A673 (cell line): Measurements from ENCODE around the gene SETD1A. TPM values are rescaled to one million over a fixed set of nuclear protein-coding genes. Genes with fewer than 3 reads are reported as not detected.

Experiments used
- BruUV-seq: library from RNA; stranded (reverse); fragments of 400-500 nt; replicated peaks from 2 replicates; lab custom pipeline; 2021; lab: Mats Ljungman, UMichigan
- CTCF ChIA-PET: fragments of 300-600 bp; sonication (Branson Sonifier 250); formaldehyde crosslinking; loops from one replicate; lab custom pipeline; 2022; ENCODE audit warnings: antibody characterized with exemption; lab: Charles Lee
- POLR2A ChIA-PET: fragments of 300-600 bp; sonication (Branson Sonifier 250); formaldehyde crosslinking; loops from one replicate; lab custom pipeline; 2022; ENCODE audit warnings: antibody characterized with exemption; ENCODE audit not compliant: low non-redundant PET; lab: Charles Lee
- DNase-seq: peaks from one replicate; pipeline ENCODE4 v3.0.0-alpha.2; 2015; ENCODE audit warnings: low spot score
- H3K27ac ChIP-seq: fragments of 200-600 bp; sonication (generic); 2 replicates; pipeline ENCODE4 v1.5.1; 2016; ENCODE audit warnings: mixed run types, low read depth, mild to moderate bottlenecking, mixed read lengths, antibody characterized with exemption, low read length; ENCODE audit not compliant: poor library complexity, severe bottlenecking
- H3K27me3 ChIP-seq: fragments of 200-600 bp; sonication (generic); replicated peaks from 2 replicates; pipeline ENCODE4 v1.6.1; 2017; ENCODE audit warnings: mixed run types, low read depth, mild to moderate bottlenecking, mixed read lengths, antibody characterized with exemption, low read length; ENCODE audit not compliant: insufficient read depth, poor library complexity
- H3K36me3 ChIP-seq: fragments of 200-600 bp; sonication (generic); 2 replicates; pipeline ENCODE4 v1.6.1; 2016; ENCODE audit warnings: mixed run types, mild to moderate bottlenecking, mixed read lengths, antibody characterized with exemption, low read length; ENCODE audit not compliant: insufficient read depth, poor library complexity, severe bottlenecking
- H3K4me1 ChIP-seq: fragments of 200-600 bp; sonication (generic); 2 replicates; pipeline ENCODE4 v1.6.1; 2017; ENCODE audit warnings: mixed run types, mild to moderate bottlenecking, mixed read lengths, antibody characterized with exemption, low read length; ENCODE audit not compliant: insufficient read depth, poor library complexity, severe bottlenecking
- H3K4me3 ChIP-seq: fragments of 200-600 bp; sonication (generic); 2 replicates; pipeline ENCODE4 v1.5.1; 2016; ENCODE audit warnings: low read depth, mixed run types, mild to moderate bottlenecking, mixed read lengths, low read length; ENCODE audit not compliant: poor library complexity, severe bottlenecking
- H3K9me3 ChIP-seq: fragments of 200-600 bp; sonication (generic); 2 replicates; pipeline ENCODE4 v1.6.1; 2016; ENCODE audit warnings: mixed run types, low read depth, mild to moderate bottlenecking, mixed read lengths, antibody characterized with exemption, low read length; ENCODE audit not compliant: poor library complexity, severe bottlenecking
- EZH2 ChIP-seq: fragments of 200-600 bp; sonication (generic); IDR thresholded peaks from 2 replicates; pipeline ENCODE4 v1.6.1; 2017; ENCODE audit warnings: borderline replicate concordance, low read depth, mild to moderate bottlenecking, mixed read lengths, antibody characterized with exemption, low read length; ENCODE audit not compliant: poor library complexity, severe bottlenecking
- intact Hi-C: fragments of 100-400 bp; cut with micrococcal nuclease; formaldehyde crosslinking; loops from one replicate; pipeline ENCODE4 v1.10.0; 2022; ENCODE audit not compliant: unreplicated experiment
- total RNA-seq: library from RNA; stranded (reverse); gene quantifications from 2 replicates; pipeline ENCODE4 v1.2.3, GENCODE V29; 2021
- TF ChIP-seq, protein P1 (sequence below): fragments of 300-800, 200-600 bp; sonication (generic); conservative IDR thresholded peaks from 2 replicates; pipeline ENCODE4 v1.5.1; 2017; ENCODE audit warnings: low read depth, mild to moderate bottlenecking, antibody characterized with exemption, low read length, moderate library complexity, mixed read lengths

Gene SETD1A
- total RNA-seq, 1 experiment from 2014 or later: 31.4 TPM

DNA sequence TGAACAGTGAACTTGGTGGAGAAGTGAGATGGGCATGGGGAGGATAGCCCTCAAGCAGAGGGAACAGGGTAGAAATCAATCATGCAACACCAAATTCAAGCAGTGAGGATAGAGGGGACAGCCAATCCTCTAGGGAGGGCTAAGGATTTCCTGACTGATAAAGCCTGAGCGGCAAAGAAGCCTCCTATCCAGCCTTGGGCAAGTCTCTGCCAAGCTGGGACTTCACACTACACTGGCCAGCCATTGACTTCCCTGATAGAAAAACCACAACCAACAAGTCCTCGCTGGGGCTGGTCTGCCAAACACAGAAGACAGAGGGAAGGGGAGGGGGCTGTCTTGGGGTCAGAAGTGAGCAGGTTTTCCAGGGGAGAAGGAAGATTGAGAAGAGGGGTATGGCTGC is 36.7 kb upstream of the SETD1A start:
- DNase-seq: no peak
- H3K27ac ChIP-seq: no peak overlapping the region
- H3K9me3 ChIP-seq: no peaks in the 10 kb centered on the region
- intact Hi-C loops: loop anchor here (1.0 to 5.0 kb wide), 3 partner anchors 77 to 174 kb away; partner anchors contain the start of gene PHKG2
- H3K4me1 ChIP-seq: peaks cover 9% of the 10 kb centered on the region
- H3K36me3 ChIP-seq: no peaks in the 10 kb centered on the region
- ChIA-PET CTCF (interaction anchor here (1.7 kb wide), 1 partner anchor 76 kb away, joined by 6 read pairs; no protein-coding TSS in a partner anchor), POLR2A (no interaction called here)
- TF ChIP-seq, protein P1, sequence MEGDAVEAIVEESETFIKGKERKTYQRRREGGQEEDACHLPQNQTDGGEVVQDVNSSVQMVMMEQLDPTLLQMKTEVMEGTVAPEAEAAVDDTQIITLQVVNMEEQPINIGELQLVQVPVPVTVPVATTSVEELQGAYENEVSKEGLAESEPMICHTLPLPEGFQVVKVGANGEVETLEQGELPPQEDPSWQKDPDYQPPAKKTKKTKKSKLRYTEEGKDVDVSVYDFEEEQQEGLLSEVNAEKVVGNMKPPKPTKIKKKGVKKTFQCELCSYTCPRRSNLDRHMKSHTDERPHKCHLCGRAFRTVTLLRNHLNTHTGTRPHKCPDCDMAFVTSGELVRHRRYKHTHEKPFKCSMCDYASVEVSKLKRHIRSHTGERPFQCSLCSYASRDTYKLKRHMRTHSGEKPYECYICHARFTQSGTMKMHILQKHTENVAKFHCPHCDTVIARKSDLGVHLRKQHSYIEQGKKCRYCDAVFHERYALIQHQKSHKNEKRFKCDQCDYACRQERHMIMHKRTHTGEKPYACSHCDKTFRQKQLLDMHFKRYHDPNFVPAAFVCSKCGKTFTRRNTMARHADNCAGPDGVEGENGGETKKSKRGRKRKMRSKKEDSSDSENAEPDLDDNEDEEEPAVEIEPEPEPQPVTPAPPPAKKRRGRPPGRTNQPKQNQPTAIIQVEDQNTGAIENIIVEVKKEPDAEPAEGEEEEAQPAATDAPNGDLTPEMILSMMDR: no peak
- no peak overlapping the region for H3K4me3 ChIP-seq
- H3K27me3 ChIP-seq: no peaks in the 10 kb centered on the region
- BruUV-seq: no TSS peak

DNA sequence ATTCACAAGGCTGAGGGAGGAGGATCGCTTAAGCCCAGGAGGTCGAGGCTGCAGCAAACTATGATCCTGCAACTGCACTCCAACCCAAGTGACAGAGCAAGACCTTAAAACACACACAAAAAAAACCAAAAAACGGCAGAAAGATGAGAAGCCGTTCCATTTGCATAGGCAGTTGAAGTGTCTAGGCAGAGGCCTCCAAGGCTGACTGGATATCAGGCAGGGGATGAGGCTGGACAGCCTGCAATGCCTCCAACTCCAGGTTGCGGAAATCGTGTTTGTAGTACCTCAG is 36.2 kb upstream of the SETD1A start:
- intact Hi-C loops: loop anchor here (1.0 to 5.0 kb wide), 3 partner anchors 77 to 174 kb away; partner anchors contain the start of gene PHKG2
- Histone ChIP-seq H3K4me1 (peaks cover 9% of the 10 kb centered on the region), H3K36me3 (no peaks in the 10 kb centered on the region), H3K27me3 (no peaks in the 10 kb centered on the region), H3K4me3 (peak overlapping the region; percentile 64), H3K9me3 (no peaks in the 10 kb centered on the region), H3K27ac (no peak overlapping the region)
- no TSS peak for BruUV-seq
- ChIA-PET POLR2A (no interaction called here), CTCF (interaction anchor here (1.7 kb wide), 1 partner anchor 77 kb away, joined by 6 read pairs; no protein-coding TSS in a partner anchor)
- no peak for DNase-seq
- TF ChIP-seq, protein P1: no peak
- TF ChIP-seq EZH2: no peak

DNA sequence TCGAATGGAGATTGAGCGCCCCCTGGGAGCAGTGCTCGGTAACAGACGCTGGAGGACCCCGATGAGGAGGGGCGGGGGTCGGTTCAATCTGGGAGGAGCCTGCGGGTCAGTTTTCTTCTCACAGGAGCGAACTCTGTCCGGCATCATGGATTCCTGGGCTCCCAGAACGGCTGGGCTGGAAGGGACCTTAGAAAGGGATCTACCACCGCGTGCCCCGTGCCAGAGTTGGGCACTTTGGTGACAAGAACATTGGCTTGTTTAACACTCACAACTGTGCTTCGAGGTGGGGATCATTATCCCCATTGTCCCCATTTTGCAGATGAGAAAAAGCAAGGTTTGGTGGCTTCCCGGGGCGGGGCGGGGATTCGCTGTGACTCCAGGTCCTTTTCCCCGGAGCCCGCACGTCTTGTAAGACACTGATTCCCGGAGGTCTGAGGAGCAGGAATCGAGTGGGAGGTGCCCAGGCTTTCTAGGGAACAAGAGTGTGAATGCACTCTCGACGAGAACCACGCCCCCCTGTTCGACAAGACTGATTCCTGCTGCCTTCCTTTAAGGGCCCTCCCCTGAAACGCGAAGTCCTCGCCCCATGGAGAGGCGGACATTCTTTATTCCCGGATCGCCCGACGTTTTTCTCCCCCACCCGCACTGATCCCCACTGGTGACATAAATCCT is 35.7 kb upstream of the SETD1A start:
- ChIA-PET POLR2A (no interaction called here), CTCF (interaction anchor here (0.7 kb wide), 1 partner anchor 77 kb away, joined by 3 read pairs; no protein-coding TSS in a partner anchor)
- no peak for TF ChIP-seq EZH2
- TF ChIP-seq, protein P1: peak; percentile 94
- Histone ChIP-seq H3K4me3 (peak overlapping the region; percentile 64), H3K27ac (peak overlapping the region; percentile 72), H3K36me3 (no peaks in the 10 kb centered on the region), H3K9me3 (no peaks in the 10 kb centered on the region), H3K4me1 (peaks cover 9% of the 10 kb centered on the region), H3K27me3 (no peaks in the 10 kb centered on the region)
- DNase-seq: peak; percentile 95
- intact Hi-C loops: loop anchor here (1.0 to 5.0 kb wide), 4 partner anchors 46 to 175 kb away; partner anchors contain the start of gene PHKG2
- BruUV-seq: no TSS peak
